HuH-7 (cell line): Measurements from ENCODE around the gene OR4D1.

ENCODE experiments used
- DNase-seq: peaks from one replicate; pipeline ENCODE4 v3.0.0; 2011; ENCODE audit warnings: low spot score

Gene OR4D1

GRCh38 chr17:58193641-58194255 lies 45.6 kb downstream of the OR4D1 start:
- no peak for DNase-seq

- no peak for DNase-seq
These were observed 47.4 kb downstream of the OR4D1 start for GRCh38 chr17:58195518-58196123.

- DNase-seq = no peak
These were observed 48.4 kb downstream of the OR4D1 start for GRCh38 chr17:58196610-58197009.

- peak; percentile 70 for DNase-seq
These were observed 51.9 kb downstream of the OR4D1 start for GRCh38 chr17:58200024-58200633.

GRCh38 chr17:58202859-58203258 lies 54.7 kb downstream of the OR4D1 start:
- DNase-seq = no peak

GRCh38 chr17:58204796-58205195 lies 56.6 kb downstream of the OR4D1 start:
- no peak for DNase-seq

- DNase-seq = no peak
These were observed 57.8 kb downstream of the OR4D1 start for GRCh38 chr17:58205936-58206335.

GRCh38 chr17:58207451-58207850 lies 59.3 kb downstream of the OR4D1 start:
- no peak for DNase-seq

- no peak for DNase-seq
These were observed 60.2 kb downstream of the OR4D1 start for GRCh38 chr17:58208344-58208743.
